NT2/D1 (cell line): Measurements from ENCODE around the gene LRIG1.

Source experiments
- SUZ12 ChIP-seq: IDR thresholded peaks from 2 replicates; pipeline ENCODE4 v1.6.1; 2011; ENCODE audit not compliant: insufficient read length, insufficient read depth; ENCODE audit errors: extremely low read depth
- YY1 ChIP-seq: IDR thresholded peaks from 2 replicates; pipeline ENCODE4 v1.6.1; 2011; ENCODE audit not compliant: insufficient read length, insufficient read depth
- ZNF274 ChIP-seq: IDR thresholded peaks from 2 replicates; pipeline ENCODE4 v1.6.1; 2011; ENCODE audit warnings: mild to moderate bottlenecking, low read depth, low read length

DNA sequence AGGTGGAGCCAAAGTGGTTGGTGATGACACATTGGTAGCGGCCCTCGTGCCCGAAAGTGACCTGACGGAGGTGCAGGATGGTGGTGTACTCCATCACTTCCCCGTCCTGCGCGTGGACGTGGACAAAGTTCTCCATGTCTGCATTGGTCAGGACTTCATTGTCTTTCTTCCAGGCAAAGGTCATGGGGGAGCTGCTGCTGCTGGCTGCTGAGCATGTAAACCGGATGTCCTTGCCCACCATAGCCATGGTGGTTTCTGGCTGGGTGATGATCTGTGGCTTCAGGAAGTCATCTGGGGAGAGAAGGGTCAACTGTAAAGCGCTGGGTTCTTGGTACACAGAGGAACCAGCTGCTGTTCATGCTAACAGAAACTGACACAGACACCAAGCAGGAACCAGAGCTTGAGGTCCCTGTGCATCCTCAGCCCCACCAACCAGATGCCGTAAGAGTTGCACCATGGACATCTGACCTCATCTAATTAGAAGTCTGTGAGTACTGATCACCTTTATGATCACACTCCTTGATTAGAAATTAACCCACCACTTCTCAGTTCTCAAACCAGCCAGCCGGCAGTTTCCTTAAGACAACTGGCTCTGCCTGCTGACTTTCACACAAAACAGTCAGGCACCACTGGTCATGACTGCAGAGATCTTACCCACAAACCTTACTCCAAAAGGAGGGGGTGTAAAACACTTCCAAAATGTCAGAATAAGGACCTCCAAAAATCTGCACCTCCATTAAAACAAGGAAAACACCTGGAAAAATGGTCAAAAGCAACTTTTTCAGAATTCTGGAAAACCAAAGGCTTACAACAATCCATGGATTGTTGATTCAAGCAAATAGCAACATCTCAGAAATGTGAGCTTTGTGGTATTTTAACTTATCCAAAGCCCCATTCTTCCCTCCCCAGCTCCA, 114.6 kb downstream of the LRIG1 start:
- TF ChIP-seq ZNF274 (no peak), SUZ12 (no peak), YY1 (no peak)
